ENCODE data around the gene PLCL1. TPM values are rescaled to one million over a fixed set of nuclear protein-coding genes. Genes with fewer than 3 reads are reported as not detected.

PLCL1 gene
- total and polyA plus RNA-seq, 5 experiments from 2014 or later, result 3.0 to 8.8 (median 4.8) TPM

DNA sequence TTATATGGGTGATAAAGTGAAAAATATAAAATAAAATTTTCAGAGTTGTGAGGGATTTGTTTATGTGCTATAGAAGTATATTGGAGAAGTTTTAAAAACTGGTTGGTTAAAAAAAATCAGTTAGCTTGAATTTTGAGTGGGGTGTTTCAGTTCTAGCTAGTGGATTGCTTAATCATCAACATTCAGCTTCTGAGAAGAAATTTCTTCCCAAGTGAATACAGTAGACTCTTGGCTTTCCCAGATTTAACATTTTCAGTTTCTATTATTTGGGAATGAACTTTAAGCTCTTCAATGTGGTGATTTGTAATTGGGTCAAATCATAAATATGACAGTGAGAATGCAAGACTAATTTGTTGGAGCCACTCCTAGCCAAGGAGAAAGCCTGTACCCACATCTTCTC, 120.8 kb downstream of the PLCL1 start:
- Mint-ChIP-seq H3K27me3 (no peaks in the 10 kb centered on the region), H3K9me3 (peaks cover 0 to 5% (median 0%) of the 10 kb centered on the region in 9 donors), H3K4me1 (peaks cover 0 to 13% (median 2%) of the 10 kb centered on the region in 4 donors), H3K4me3 (no peak overlapping the region), H3K36me3 (peaks cover 0 to 2% (median 0%) of the 10 kb centered on the region in 3 donors), H3K27ac (no peak overlapping the region)
- no peak for ATAC-seq
- no peak for DNase-seq
- POLR2A ChIA-PET, result no interaction called here

DNA sequence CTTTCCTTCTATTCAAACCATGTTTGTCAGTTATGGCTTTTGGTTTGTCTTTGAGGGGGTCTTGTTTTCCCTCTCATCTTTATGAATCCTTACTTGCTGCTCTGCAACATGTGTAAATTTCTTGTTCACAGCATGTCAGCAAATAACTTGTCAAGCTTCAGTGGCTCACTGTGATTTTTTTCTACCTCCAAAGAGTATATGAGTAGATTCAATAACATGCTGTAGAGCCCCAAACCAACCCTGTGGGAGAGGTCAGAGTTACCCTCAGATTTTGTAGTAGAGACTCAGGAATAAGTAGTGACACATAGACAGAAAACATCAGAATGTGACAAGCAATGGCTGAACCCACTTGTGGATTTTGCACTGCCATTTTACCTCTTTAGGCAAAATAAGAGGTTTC, 121.6 kb downstream of the PLCL1 start:
- H3K27ac Mint-ChIP-seq, result no peak overlapping the region

GRCh38 chr2:197926673-197927072, 122.3 kb downstream of the PLCL1 start:
- Mint-ChIP-seq H3K4me3 (no peak overlapping the region), H3K4me1 (peaks cover 0 to 13% (median 2%) of the 10 kb centered on the region in 4 donors), H3K27me3 (no peaks in the 10 kb centered on the region), H3K9me3 (peaks cover 0 to 5% (median 0%) of the 10 kb centered on the region in 9 donors), H3K27ac (no peak overlapping the region), H3K36me3 (peaks cover 0 to 2% (median 0%) of the 10 kb centered on the region in 3 donors)
- ATAC-seq (no peak), DNase-seq (no peak)
- POLR2A ChIA-PET, result no interaction called here

More for the DNA sequence above, 121.6 kb downstream of the PLCL1 start:
- Mint-ChIP-seq H3K27me3 (no peaks in the 10 kb centered on the region), H3K4me1 (peaks cover 0 to 13% (median 2%) of the 10 kb centered on the region in 4 donors), H3K4me3 (no peak overlapping the region), H3K9me3 (peaks cover 0 to 5% (median 0%) of the 10 kb centered on the region in 9 donors), H3K36me3 (peaks cover 0 to 2% (median 0%) of the 10 kb centered on the region in 3 donors)
- POLR2A ChIA-PET, result no interaction called here
- DNase-seq, result no peak
- ATAC-seq, result no peak

- H3K27me3 Mint-ChIP-seq, result no peaks in the 10 kb centered on the region
- H3K4me1 Mint-ChIP-seq, result peaks cover 2 to 15% (median 7%) of the 10 kb centered on the region in 4 donors
- ATAC-seq (no peak), DNase-seq (no peak)
- POLR2A ChIA-PET, result interaction anchor here (0.6 kb wide), 1 partner anchor 29 kb away, joined by 4 read pairs; no protein-coding TSS in a partner anchor
- peaks cover 0 to 2% (median 0%) of the 10 kb centered on the region in 3 donors for H3K36me3 Mint-ChIP-seq
- H3K27ac Mint-ChIP-seq, result no peak overlapping the region
- no peak overlapping the region for H3K4me3 Mint-ChIP-seq
- H3K9me3 Mint-ChIP-seq, result peaks cover 0 to 5% (median 0%) of the 10 kb centered on the region in 9 donors
Observed at GRCh38 chr2:197927994-197928393, 123.6 kb downstream of the PLCL1 start.

GRCh38 chr2:197929008-197929885, 124.9 kb downstream of the PLCL1 start:
- H3K27ac Mint-ChIP-seq, result no peak overlapping the region
- ATAC-seq, result no peak

GRCh38 chr2:197929886-197930227, 125.5 kb downstream of the PLCL1 start:
- peaks cover 0 to 2% (median 0%) of the 10 kb centered on the region in 9 donors for H3K9me3 Mint-ChIP-seq

More at GRCh38 chr2:197929008-197929885, 124.9 kb downstream of the PLCL1 start:
- Mint-ChIP-seq H3K36me3 (peaks cover 0 to 2% (median 0%) of the 10 kb centered on the region in 3 donors), H3K27me3 (no peaks in the 10 kb centered on the region), H3K9me3 (peaks cover 0 to 5% (median 0%) of the 10 kb centered on the region in 9 donors), H3K4me1 (peaks cover 2 to 18% (median 15%) of the 10 kb centered on the region in 4 donors), H3K4me3 (no peak overlapping the region)
- no peak for DNase-seq
- POLR2A ChIA-PET, result no interaction called here

DNA sequence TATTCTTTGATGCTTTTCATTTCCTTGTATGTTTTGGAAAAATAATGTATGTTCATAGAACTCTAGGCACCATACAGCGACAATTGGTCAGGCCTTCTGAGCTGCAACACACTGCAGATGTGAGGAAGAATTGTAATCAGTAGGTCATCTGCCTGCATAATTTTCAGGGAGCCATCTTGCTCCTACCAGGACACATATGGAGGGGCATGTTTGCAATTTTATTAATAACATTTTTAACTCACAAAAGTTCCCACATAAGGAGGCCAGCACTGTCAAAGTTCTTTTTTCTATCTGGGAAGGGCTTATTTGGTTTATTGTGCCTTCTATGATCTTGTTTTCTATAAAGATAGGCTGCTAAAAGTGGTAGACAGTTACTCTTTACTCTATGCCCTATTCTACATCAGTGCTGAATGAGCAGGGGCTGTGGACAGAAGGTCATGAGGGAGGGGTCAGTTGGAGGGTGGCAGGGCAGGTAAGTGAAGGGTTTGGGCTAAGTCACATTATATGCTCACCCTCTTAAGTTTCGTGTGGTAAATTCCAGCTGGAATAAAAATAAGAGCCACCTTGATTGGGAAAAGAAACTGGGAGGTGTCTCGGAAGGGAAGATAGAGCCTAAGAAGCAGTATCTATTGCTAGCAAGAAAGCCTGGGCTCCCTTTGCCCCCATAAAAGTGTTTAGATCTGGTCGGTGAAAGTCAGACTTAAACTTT, 126.3 kb downstream of the PLCL1 start:
- ATAC-seq (no peak), DNase-seq (no peak)
- Mint-ChIP-seq H3K27ac (no peak overlapping the region), H3K27me3 (no peaks in the 10 kb centered on the region), H3K9me3 (peaks cover 0 to 2% (median 0%) of the 10 kb centered on the region in 9 donors), H3K36me3 (peaks cover 0 to 2% (median 0%) of the 10 kb centered on the region in 3 donors), H3K4me3 (no peak overlapping the region), H3K4me1 (peaks cover 2 to 27% (median 22%) of the 10 kb centered on the region in 4 donors)
- POLR2A ChIA-PET, result no interaction called here

More at GRCh38 chr2:197929886-197930227, 125.5 kb downstream of the PLCL1 start:
- H3K4me1 Mint-ChIP-seq, result peaks cover 2 to 21% (median 19%) of the 10 kb centered on the region in 4 donors
- POLR2A ChIA-PET, result no interaction called here
- ATAC-seq, result no peak
- no peak for DNase-seq
- H3K36me3 Mint-ChIP-seq, result peaks cover 0 to 2% (median 0%) of the 10 kb centered on the region in 3 donors
- no peak overlapping the region for H3K27ac Mint-ChIP-seq
- H3K27me3 Mint-ChIP-seq, result no peaks in the 10 kb centered on the region
- H3K4me3 Mint-ChIP-seq, result no peak overlapping the region

DNA sequence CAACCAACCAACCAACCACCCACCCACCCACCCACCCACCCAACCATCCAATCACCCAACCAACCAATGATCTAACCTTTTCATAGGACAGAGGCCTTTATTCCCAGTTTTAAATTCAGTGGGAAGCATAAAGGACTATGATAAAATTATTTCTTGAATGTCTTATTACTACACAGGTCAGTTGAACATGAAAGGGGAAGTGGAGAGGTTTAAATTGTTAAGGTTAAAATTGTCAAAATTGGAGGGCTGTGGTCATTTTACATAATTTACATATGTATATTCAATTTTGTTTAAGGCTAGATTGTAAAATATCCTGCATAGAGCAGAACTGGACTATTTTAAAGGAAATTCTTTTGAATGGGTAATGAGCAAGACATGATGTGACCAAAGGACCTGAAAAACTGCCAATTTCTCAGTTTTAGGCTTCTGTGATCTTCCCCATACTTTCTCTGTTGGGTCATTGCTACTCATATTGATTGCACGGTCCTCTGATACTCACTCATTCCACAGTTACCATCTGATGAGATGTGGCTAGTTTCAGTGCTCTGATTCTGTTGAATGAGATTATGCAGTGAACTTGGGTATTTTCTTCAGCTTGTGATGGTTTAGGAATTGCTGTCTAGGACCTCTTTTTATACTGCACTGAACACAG, 127.4 kb downstream of the PLCL1 start:
- Mint-ChIP-seq H3K4me1 (peaks cover 2 to 28% (median 20%) of the 10 kb centered on the region in 4 donors), H3K27me3 (no peaks in the 10 kb centered on the region), H3K36me3 (no peaks in the 10 kb centered on the region), H3K4me3 (no peak overlapping the region), H3K9me3 (peaks cover 0 to 3% (median 0%) of the 10 kb centered on the region in 9 donors), H3K27ac (no peak overlapping the region)
- POLR2A ChIA-PET, result no interaction called here
- ATAC-seq, result no peak
- DNase-seq, result no peak

DNA sequence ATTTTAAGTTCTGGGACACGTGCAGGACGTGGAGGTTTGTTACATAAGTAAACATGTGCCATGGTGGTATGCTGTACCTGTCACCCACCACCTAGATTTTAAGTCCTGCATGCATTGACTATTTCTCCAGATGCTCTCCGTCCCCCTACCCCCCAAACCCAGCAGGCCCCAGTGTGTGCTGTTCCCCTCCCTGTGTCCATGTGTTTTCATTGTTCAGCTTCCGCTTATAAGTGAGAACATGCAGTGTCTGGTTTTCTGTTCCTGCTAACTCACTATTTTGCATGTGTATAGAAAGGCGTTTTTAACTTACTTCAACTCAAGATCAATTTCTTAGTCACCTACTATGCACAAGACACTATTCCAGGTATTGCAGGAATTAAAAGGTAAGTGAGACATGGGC, 128.0 kb downstream of the PLCL1 start:
- peaks cover 0 to 3% (median 0%) of the 10 kb centered on the region in 9 donors for H3K9me3 Mint-ChIP-seq
- no peak overlapping the region for H3K4me3 Mint-ChIP-seq
- POLR2A ChIA-PET, result no interaction called here
- no peaks in the 10 kb centered on the region for H3K36me3 Mint-ChIP-seq
- H3K27me3 Mint-ChIP-seq, result no peaks in the 10 kb centered on the region
- no peak overlapping the region for H3K27ac Mint-ChIP-seq
- ATAC-seq (no peak), DNase-seq (no peak)
- peaks cover 2 to 26% (median 18%) of the 10 kb centered on the region in 4 donors for H3K4me1 Mint-ChIP-seq

DNA sequence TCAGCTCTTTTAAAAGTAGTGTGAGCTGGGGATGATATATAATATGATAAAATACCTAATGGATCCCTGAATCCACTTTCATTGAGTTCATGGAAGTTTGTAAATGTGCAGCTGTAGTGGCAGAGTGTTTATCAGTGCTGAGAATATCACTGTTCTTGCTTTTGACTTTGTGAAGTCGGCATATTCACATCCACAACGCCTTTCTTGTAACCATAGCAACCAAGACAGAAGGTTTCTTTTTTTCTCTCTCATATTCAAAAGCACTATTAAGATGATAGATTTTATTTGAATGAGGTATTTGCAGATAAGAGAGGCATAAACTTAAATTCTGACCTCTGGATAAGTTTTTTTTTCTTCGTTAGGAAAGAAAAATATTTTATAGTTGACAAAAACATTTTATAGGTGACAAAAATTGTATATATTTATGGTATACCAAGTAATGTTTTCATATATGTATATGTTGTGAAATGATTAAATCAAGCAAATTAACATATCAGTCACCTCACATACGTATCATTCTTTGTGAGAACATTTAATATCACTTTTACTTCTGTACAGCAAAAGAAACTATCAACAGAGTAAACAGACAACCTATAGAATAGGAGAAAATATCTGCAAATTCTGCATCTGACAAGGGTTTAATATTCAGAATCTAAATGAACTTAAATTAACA, 130.0 kb downstream of the PLCL1 start:
- Mint-ChIP-seq H3K27ac (peak overlapping the region in 3 of 10 donors; percentile 10 to 83 (median 15)), H3K4me3 (peak overlapping the region in 5 of 10 donors; percentile 0 to 24 (median 10)), H3K36me3 (no peaks in the 10 kb centered on the region), H3K27me3 (no peaks in the 10 kb centered on the region), H3K4me1 (peaks cover 2 to 31% (median 20%) of the 10 kb centered on the region in 4 donors), H3K9me3 (peaks cover 0 to 4% (median 0%) of the 10 kb centered on the region in 9 donors)
- POLR2A ChIA-PET, result no interaction called here
- no peak for ATAC-seq
- peak in 2 of 10 donors; percentile 21 to 25 for DNase-seq

DNA sequence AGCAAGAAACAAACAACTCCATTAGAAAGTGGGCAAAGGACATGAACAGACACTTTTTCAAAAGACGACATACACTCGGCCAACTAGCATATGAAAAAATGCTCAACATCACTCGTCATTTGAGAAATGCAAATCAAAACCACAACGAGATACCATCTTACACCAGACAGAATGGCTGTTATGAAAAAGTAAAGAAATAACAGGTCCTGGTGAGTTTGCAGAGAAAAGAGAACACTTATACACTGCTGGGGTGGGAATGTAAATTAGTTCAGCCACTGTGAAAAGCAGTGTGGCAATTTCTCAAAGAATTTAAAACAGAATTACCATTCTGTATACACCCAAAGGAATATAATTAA, 130.5 kb downstream of the PLCL1 start:
- peak in 1 of 10 donors; percentile 21 for DNase-seq
- Mint-ChIP-seq H3K27me3 (no peaks in the 10 kb centered on the region), H3K9me3 (peaks cover 0 to 4% (median 0%) of the 10 kb centered on the region in 9 donors), H3K4me1 (peaks cover 2 to 36% (median 23%) of the 10 kb centered on the region in 4 donors), H3K4me3 (peak overlapping the region in 5 of 10 donors; percentile 0 to 24 (median 10)), H3K27ac (peak overlapping the region in 3 of 10 donors; percentile 10 to 83 (median 15)), H3K36me3 (no peaks in the 10 kb centered on the region)
- POLR2A ChIA-PET, result no interaction called here
- ATAC-seq, result no peak

- DNase-seq (no peak), ATAC-seq (no peak)
- Mint-ChIP-seq H3K4me1 (peaks cover 1 to 39% (median 25%) of the 10 kb centered on the region in 4 donors), H3K27me3 (no peaks in the 10 kb centered on the region), H3K27ac (no peak overlapping the region), H3K4me3 (no peak overlapping the region), H3K9me3 (peaks cover 0 to 4% (median 0%) of the 10 kb centered on the region in 9 donors), H3K36me3 (no peaks in the 10 kb centered on the region)
- POLR2A ChIA-PET, result no interaction called here
Observed at GRCh38 chr2:197937814-197938213, 133.4 kb downstream of the PLCL1 start.

Data from naive thymus-derived CD8-positive, alpha-beta T cell (primary cell).